T-helper 1 cell treated with Interleukin-12 subunit alpha and Interleukin-12 subunit beta and Interleukin-4 antibody, amounts not matched to agents 30 ng/mL and 1 ng/mL, for 36 hours (primary cell): Measurements from ENCODE around the gene SLCO1C1. TPM values are rescaled to one million over a fixed set of nuclear protein-coding genes. Genes with fewer than 3 reads are reported as not detected.
"Not testable (repeated sequence)": the region's sequence is repeated elsewhere in the genome, so short reads cannot be mapped to it uniquely, and the experiment has no call there.

Source experiments
- intact Hi-C: fragments of 100-400 bp; cut with micrococcal nuclease; formaldehyde crosslinking; loops from one replicate; pipeline ENCODE4 v1.15.1; 2024
- total RNA-seq: library from RNA; stranded (reverse); gene quantifications from 2 replicates; pipeline ENCODE4 v1.2.3, GENCODE V29; 2022

SLCO1C1 gene, protein sequence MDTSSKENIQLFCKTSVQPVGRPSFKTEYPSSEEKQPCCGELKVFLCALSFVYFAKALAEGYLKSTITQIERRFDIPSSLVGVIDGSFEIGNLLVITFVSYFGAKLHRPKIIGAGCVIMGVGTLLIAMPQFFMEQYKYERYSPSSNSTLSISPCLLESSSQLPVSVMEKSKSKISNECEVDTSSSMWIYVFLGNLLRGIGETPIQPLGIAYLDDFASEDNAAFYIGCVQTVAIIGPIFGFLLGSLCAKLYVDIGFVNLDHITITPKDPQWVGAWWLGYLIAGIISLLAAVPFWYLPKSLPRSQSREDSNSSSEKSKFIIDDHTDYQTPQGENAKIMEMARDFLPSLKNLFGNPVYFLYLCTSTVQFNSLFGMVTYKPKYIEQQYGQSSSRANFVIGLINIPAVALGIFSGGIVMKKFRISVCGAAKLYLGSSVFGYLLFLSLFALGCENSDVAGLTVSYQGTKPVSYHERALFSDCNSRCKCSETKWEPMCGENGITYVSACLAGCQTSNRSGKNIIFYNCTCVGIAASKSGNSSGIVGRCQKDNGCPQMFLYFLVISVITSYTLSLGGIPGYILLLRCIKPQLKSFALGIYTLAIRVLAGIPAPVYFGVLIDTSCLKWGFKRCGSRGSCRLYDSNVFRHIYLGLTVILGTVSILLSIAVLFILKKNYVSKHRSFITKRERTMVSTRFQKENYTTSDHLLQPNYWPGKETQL
- total RNA-seq: not detected in 2 replicates

DNA sequence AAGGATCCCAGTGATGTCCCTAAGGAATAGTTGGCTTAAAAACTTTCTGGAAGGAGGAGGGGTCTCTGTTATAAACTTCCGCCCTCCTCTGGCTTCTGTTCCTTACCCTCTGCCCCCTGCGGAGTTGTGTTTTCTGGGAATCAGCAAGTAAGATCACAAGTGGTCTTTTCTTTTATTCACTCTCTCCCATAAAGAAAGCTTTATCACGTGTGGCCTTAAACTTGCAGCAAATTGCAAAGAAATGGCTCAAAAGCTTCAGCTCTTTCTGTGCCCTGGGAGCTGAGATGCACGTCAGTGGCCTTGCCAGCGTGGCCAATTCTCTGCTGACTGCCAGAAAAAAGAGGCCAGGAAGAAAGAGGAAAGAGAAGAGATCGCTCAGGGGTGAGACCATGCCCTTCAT, at the start of gene SLCO1C1:
TSS of gene SLCO1C1 (plus strand) at position 101 of the 400 bp plus-strand sequence. CDS start 4,245 bp downstream, outside the sequence.
- intact Hi-C loops: no loop called here

DNA sequence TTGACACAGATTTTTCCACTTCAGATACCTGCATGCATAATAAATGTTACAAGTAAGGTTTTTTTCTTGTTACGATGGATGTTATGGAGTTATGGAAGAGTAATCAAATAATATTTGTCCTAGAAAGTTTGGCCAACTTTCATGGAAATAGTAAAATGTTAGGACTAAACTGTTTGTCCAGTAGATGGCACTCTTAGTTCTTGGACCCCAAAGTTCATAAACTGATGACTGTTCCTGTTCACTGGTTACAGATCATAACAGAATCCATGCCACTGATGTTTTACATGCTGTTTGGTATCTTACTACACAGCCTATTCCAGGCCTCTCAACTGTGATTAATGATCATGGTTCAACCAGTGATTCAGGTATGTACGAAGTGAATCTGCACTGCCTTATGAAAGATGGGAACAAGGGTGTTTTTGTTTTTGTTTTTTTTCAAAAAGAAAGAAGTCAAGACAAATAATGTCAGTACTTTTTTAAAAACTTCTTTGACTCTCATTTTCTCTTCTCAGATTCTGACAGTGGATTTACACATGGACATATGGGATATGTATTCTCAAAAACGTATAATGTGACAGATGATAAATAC, 48.8 kb upstream of the SLCO1C1 start:
- intact Hi-C loops: loop anchor here (1.0 kb wide), 1 partner anchor 524 kb away; no protein-coding TSS in a partner anchor

GRCh38 chr12:20653871-20654270, 41.3 kb upstream of the SLCO1C1 start:
- intact Hi-C loops: no loop called here

DNA sequence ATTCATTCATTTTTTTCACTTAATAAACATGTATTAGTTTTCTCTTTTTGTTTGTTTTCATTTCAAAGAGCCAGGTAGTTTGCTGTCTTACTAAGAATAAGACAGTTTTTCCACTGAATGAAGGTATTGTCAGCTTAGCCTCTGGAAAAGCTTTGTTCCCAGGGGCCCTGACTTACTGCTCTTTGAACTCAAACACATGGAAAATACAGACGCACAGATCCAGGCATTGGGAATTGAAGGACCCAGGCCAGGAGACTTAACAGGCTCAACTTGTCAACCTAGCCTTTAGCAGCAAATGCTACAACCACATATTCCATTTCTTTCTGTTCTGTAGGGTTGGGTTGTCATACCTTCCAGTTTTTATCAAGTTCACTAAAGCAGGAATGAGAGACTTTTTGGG, 38.5 kb upstream of the SLCO1C1 start:
- intact Hi-C loops: no loop called here

DNA sequence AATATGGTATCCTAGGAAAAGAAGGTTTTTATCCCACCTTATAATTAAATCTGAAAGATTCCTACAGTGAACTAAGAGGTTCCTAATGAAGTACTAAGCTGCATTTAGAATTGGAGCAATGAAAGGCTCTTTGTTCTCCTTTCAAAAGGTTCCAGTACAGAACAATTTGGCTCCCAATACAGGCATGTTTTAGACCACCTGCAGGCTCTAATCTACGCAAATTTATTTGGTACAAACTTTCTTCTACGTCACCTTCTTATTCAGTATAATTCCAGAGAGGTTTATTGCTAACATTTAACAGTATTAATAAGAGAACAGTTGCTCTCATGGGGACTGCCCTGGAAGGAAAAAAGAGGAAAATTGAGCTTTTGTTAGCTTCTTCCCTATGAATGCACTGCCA, 37.6 kb upstream of the SLCO1C1 start:
- intact Hi-C loops: no loop called here

DNA sequence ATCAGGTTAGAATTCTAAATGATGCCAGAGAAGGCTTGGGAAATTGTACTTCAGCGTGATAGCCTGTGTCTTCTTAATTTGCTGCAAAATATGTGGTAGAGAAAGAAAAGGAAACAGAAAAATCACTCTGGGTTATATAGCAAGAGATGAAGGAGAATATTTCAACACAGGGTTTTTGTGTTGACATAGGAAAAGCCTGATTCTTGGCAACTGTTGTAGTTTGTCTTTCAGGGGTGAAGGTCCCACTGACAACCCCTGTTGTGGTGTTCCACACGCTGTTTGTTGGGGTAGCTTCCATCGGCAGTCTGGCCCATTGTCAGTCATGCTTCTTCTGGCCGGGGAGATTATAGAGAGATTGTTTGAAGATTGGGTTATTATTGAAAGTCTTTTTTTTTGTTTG, 13.8 kb upstream of the SLCO1C1 start:
- intact Hi-C loops: no loop called here

DNA sequence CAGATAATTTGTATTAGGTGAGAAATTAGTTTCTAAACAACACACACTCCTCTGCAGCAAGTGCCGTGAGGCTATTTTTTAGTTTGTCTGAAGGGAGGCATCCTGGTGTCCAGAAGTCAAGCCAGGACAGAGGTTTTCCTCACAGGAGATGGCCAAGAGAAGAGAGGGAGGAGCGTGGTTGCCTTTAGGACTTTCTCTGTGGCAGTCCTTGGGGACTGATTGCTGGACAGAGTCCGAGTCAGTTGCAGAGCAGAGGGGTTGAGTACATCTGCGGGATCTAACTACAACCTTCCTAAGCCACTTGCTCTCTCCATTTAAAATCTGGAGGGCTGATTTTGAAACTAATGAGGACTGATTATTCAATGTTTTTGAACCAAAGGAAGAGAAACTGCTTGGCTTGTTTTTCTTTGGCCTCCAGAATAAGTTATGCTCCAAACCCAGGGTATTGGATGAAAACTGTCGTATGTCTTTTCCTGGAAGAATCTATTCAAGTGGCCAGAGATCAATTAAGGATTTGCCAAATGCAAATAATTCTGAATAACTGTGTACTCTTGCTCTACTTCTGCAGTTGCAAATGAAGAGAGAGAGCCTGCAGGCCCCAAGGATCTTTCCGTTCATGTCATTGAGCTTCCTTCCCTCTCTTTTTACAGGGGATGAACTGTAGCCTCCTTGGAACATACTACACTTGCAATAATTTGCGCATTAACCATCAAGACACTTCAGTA, 1.2 kb downstream of the SLCO1C1 start:
- intact Hi-C loops: no loop called here

DNA sequence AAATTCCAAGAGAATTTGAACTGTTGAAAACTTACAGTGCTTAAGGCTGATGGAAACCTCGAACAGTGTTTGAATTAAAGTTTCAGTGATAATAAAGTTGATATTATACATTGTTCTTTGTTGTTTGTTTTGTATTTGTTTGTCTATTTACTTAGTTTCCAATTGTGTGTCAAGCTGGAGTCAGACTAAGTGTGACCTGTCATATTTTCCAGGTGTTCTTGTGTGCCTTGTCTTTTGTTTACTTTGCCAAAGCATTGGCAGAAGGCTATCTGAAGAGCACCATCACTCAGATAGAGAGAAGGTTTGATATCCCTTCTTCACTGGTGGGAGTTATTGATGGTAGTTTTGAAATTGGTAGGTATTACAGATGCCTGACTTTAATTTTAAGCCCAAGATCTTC, 6.0 kb downstream of the SLCO1C1 start:
- intact Hi-C loops: no loop called here

DNA sequence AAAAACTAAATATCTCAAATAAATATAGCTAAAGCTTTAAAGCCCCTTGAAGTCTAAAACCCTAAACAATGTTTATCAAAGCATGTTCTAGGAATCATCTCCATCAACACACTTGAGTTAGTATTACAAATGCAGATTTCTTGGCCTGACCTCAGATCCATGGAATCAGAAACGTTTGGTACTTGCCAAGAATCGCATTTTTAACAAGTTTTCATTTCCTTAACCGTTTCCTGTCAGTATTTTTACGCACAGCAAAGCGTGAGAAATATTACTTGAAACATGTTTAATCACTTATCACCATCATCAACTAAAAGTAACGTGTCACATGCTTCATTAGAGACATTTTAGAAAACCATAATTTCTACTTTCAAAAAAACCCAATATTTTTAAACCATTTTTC, 9.7 kb downstream of the SLCO1C1 start:
- intact Hi-C loops: no loop called here

- intact Hi-C loops: no loop called here
Observed at GRCh38 chr12:20711846-20712245, 16.7 kb downstream of the SLCO1C1 start.

GRCh38 chr12:20716037-20716436, 20.9 kb downstream of the SLCO1C1 start:
- intact Hi-C loops: no loop called here

GRCh38 chr12:20716985-20717384, 21.9 kb downstream of the SLCO1C1 start:
- intact Hi-C loops: no loop called here

DNA sequence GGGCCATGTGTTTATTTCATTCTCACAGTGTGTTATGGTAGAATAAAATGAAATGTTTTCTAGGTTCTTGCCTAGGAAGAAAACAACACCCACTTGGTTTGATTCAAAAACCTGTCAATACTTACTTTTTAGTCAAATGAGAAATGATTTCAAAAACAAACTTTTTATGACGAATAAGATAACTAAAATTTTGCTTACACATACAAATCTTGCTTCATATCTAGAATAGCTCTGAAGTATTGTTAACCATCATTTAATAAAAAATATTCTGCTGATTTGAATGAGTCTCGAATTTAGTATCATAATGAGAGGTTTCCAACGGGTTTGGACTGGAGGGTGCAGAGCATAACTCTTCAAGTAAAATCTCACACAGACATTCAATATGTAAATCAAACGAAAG, 23.2 kb downstream of the SLCO1C1 start:
- intact Hi-C loops: no loop called here

GRCh38 chr12:20722142-20722541, 27.0 kb downstream of the SLCO1C1 start:
- intact Hi-C loops: no loop called here

DNA sequence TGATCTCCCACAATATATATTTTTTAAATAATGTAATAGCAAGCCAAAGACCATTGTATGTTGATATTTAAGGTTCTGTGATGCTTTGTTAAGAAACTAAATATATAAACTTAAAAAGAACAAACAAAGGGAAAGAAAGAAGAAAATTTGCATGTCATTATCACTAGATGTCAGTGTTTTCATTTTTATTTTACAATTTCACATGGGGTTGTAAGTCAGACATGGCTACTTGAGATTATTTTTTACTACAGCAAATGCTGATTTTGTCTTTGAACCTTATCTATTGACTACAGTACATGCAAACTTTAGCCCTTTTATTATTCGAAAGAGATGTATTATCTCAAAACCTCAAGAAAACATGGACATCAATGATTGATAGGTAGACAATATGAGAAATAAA, 36.1 kb downstream of the SLCO1C1 start:
- intact Hi-C loops: no loop called here

DNA sequence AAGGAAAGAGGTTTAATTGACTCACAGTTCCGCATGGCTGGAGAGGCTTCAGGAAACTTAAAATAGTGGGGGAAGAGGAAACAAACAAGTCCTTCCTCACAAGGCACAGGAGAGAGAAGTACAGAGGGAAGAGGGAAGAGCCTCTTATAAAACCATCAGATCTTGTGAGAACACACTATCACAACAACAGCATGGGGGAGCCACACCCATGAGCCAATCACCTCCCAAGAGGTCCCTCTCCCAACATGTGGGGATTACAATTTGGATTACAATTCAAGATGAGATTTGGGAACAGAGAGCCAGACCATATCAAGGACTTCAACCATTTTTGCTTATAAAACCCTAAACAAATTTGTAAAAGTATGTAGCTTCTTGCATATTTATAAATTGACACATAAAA, 45.8 kb downstream of the SLCO1C1 start:
- intact Hi-C loops: no loop called here

GRCh38 chr12:20748198-20748597, 53.1 kb downstream of the SLCO1C1 start:
- intact Hi-C loops: no loop called here

DNA sequence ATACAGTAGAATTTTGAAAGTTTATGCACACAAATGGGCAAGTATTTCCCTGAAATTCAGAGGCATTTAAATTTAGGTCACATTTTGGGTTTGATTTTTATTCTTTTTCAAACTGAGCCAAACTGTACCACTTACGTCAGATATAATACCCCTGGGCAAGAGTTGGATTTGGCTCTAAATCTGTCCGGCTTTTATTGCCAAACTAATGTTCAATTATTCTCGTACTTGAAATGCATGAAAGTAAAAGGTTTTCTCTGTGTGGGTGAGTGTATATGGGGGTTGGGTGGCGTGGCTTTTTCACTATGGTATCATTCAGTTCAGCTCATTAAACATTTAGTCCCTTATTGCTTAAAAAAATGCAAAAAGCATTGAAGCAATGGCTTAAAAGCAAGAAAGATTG, 55.9 kb downstream of the SLCO1C1 start:
- intact Hi-C loops: no loop called here

DNA sequence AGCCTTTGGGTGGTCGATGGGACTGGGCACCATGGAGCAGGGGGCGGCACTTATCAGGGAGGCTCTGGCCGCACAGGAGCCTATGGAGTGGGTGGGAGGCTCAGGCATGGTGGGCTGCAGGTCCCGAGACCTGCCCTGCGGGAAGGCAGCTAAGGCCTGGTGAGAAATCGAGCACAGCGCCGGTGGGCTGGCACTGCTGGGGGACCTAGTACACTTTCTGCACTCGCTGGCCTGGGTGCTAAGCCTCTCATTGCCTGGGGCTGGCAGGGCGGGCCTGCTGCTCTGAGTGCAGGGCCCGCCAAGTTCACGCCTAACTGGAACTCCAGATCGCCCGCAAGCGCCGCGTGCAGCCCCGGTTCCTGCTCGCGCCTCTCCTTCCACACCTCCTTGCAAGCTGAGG, 82.3 kb downstream of the SLCO1C1 start:
- intact Hi-C loops: no loop called here

DNA sequence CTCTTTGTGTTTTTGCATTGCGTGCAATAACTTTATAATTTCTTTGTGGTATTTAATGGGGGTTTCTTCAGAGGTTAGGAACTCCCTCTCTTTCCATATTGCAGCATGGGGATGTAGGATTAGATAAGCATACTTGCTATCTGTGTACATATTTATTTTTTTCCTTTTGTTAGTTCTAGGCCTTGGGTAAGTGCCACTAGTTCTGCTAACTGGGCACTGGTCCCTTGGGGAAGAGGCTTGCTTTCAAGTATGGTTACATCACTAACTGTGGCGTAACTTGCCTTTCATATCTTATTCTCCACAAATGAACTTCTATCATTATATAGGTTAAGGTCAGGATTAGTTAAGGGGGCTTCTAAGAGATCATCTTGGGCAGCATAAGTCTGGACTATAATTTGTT, 83.8 kb downstream of the SLCO1C1 start:
- intact Hi-C loops: no loop called here

DNA sequence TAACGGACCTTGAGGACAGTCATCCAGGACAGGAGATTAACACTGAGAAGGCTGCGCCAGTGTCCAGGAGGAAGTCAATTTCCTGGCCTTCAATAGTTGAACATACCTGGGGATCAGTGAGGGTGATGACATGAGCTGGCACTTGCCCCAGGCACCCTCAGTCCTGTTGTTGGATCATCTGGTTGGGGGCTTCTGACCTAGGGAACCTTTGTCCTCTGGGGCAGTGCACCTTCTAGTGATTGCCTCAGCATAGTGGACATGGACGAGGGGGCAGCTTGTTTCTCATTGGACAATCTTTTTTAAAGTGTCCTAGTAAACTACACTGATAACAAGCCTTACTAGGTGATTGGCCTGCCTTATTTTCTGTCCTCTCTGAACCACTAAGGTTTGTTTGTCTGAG, 84.8 kb downstream of the SLCO1C1 start:
- intact Hi-C loops: not testable (repeated sequence)
